Measurements from ENCODE around the gene TTC17. TPM values are rescaled to one million over a fixed set of nuclear protein-coding genes. Genes with fewer than 3 reads are reported as not detected.

The TTC17 gene
- total and polyA plus RNA-seq, 9 of the 15 experiments (the other 6 are each of a cell fraction or from before 2014, with no cell fraction given) = 19.7 to 99.1 (median 53.3) TPM

GRCh38 chr11:43404406-43404805 lies 45.7 kb downstream of the TTC17 start:
- H3K79me2 ChIP-seq (ENCODE audit: control insufficient read depth, insufficient read depth, low read length) = no peaks in the 10 kb centered on the region
- intact Hi-C loops (cut with micrococcal nuclease) = no loop called here

More at GRCh38 chr11:43404406-43404805, 45.7 kb downstream of the TTC17 start:
- BruUV-seq (replicated peaks) = no TSS peak
- peaks cover 96% of the 10 kb centered on the region for H3K36me3 ChIP-seq (ENCODE audit: control insufficient read depth, insufficient read depth, low read length)
- CTCF ChIA-PET (ENCODE audit: low intra/inter-chr PET ratio) = no interaction called here
- H3K9me3 ChIP-seq (replicated peaks; ENCODE audit: control insufficient read depth, insufficient read depth, low read depth, low read length) = no peaks in the 10 kb centered on the region
- no peak overlapping the region for H2AFZ ChIP-seq (ENCODE audit: low read depth, low read length)
- POLR2A ChIA-PET = interaction anchor here (1.2 kb wide), 1 partner anchor 21 kb away, joined by 3 read pairs; no protein-coding TSS in a partner anchor
- in situ Hi-C loops (cut with MboI) = no loop called here
- DNase-seq (ENCODE audit: extremely low read depth in 1 of 4, low spot score in 3 of 4) (no peak), ATAC-seq (no peak), FAIRE-seq (no peak)
- no peaks in the 10 kb centered on the region for H4K20me1 ChIP-seq (replicated peaks; ENCODE audit: control insufficient read depth, insufficient read depth, low read length)
- H3K4me3 ChIP-seq = no peak overlapping the region
- no peak overlapping the region for H3K9ac ChIP-seq (ENCODE audit: insufficient read depth in 1 of 2, low read depth in 2 of 2, low read length in 2 of 2)
- no peak overlapping the region for H3K27ac ChIP-seq (ENCODE audit: extremely low read depth, low read depth, low read length)
- no peak for TF ChIP-seq PRMT5 (CRISPR knock-in tag; IDR thresholded peaks at IDR 0.05)
- TF ChIP-seq ZNF511 (CRISPR knock-in tag; IDR thresholded peaks at IDR 0.05) = no peak
- TF ChIP-seq NFYB (IDR thresholded peaks at IDR 0.05; ENCODE audit: extremely low read depth, insufficient read length) = no peak
- no peak for TF ChIP-seq STAG1 (CRISPR knock-in tag; IDR thresholded peaks at IDR 0.05; ENCODE audit: borderline replicate concordance)
- TF ChIP-seq PATZ1 (CRISPR knock-in tag; IDR thresholded peaks at IDR 0.05; ENCODE audit: borderline replicate concordance) = no peak
- TF ChIP-seq RFX7 (CRISPR knock-in tag; IDR thresholded peaks at IDR 0.05) = no peak
- TF ChIP-seq ETV6 (IDR thresholded peaks at IDR 0.05; ENCODE audit: borderline replicate concordance in 1 of 2, low read depth in 2 of 2, low read length in 1 of 2) = no peak
- no peak for TF ChIP-seq ETV6 (CRISPR knock-in tag; IDR thresholded peaks at IDR 0.05; ENCODE audit: borderline replicate concordance)
- TF ChIP-seq XRCC5 (IDR thresholded peaks at IDR 0.05; ENCODE audit: low read depth, low read length) = no peak
- TF ChIP-seq ZFPM2 (CRISPR knock-in tag; IDR thresholded peaks at IDR 0.05) = no peak
- no peak for TF ChIP-seq SMAD4 (CRISPR knock-in tag; conservative IDR thresholded peaks at IDR 0.05)
- TF ChIP-seq MEF2D (tag; conservative IDR thresholded peaks at IDR 0.05; ENCODE audit: low read depth) = no peak
- no peaks in the 10 kb centered on the region for H3K4me1 ChIP-seq (replicated peaks in 1 of 2; ENCODE audit: control insufficient read depth in 2 of 2, insufficient read depth in 2 of 2, low read length in 2 of 2)
- H3K27me3 ChIP-seq (ENCODE audit: control insufficient read depth in 2 of 2, insufficient read depth in 2 of 2, low read length in 2 of 2) = no peaks in the 10 kb centered on the region
- H3K4me2 ChIP-seq (ENCODE audit: insufficient read depth, low read length) = no peak overlapping the region
- WGBS (ENCODE audit: insufficient coverage, low coverage, missing lambda C conversion rate) = 100% methylated on average over 3 of the region's 3 CpGs
- H3K9me1 ChIP-seq (ENCODE audit: control insufficient read depth, insufficient read depth, low read length) = no peaks in the 10 kb centered on the region

Measured in K562 (cell line).